VCaP (cell line): Measurements from ENCODE around the gene SELENBP1.

Experiments used
- H3K27ac ChIP-seq: fragments of 450-650 bp; 2 replicates; pipeline ENCODE4 v1.5.1; 2017
- CTCF ChIP-seq: fragments of 450-650 bp; conservative IDR thresholded peaks from 2 replicates; pipeline ENCODE4 v1.5.1; 2017; ENCODE audit warnings: mild to moderate bottlenecking, moderate library complexity

SELENBP1 gene

GRCh38 chr1:151406176-151406575 is 33.7 kb upstream of the SELENBP1 start:
- no peak overlapping the region for H3K27ac ChIP-seq
- no peak for TF ChIP-seq CTCF

GRCh38 chr1:151405187-151405951 is 32.9 kb upstream of the SELENBP1 start:
- no peak for TF ChIP-seq CTCF
- H3K27ac ChIP-seq: no peak overlapping the region

- TF ChIP-seq CTCF: no peak
- H3K27ac ChIP-seq: peak overlapping the region; percentile 25; the same call in 1 of the 2 replicates
These were observed 31.1 kb upstream of the SELENBP1 start for GRCh38 chr1:151403612-151404011.

GRCh38 chr1:151402764-151403163 is 30.3 kb upstream of the SELENBP1 start:
- peak overlapping the region; percentile 25; the same call in 1 of the 2 replicates for H3K27ac ChIP-seq
- no peak for TF ChIP-seq CTCF

GRCh38 chr1:151401860-151402259 is 29.4 kb upstream of the SELENBP1 start:
- no peak for TF ChIP-seq CTCF
- H3K27ac ChIP-seq: peak overlapping the region; percentile 25; the same call in 1 of the 2 replicates

GRCh38 chr1:151401125-151401788 is 28.8 kb upstream of the SELENBP1 start:
- H3K27ac ChIP-seq: peak overlapping the region; percentile 90; the same call in 1 of the 2 replicates

More at GRCh38 chr1:151401125-151401788, 28.8 kb upstream of the SELENBP1 start:
- no peak for TF ChIP-seq CTCF
